Kidney epithelial cell (primary cell): ENCODE measurements around the gene PARL. TPM values are rescaled to one million over a fixed set of nuclear protein-coding genes. Genes with fewer than 3 reads are reported as not detected.

Experiments used
- DNase-seq: peaks from one replicate; pipeline ENCODE4 v3.0.0-alpha.2; 2010; ENCODE audit warnings: low read depth
- H3K27me3 ChIP-seq: 2 replicates; pipeline ENCODE4 v1.6.0; 2011; ENCODE audit warnings: low read length; ENCODE audit not compliant: control insufficient read depth, insufficient read depth
- H3K36me3 ChIP-seq: 2 replicates; pipeline ENCODE4 v1.5.1; 2011; ENCODE audit warnings: low read length; ENCODE audit not compliant: control insufficient read depth, insufficient read depth
- H3K4me3 ChIP-seq: 2 replicates; pipeline ENCODE4 v1.5.1; 2011; ENCODE audit warnings: low read depth, mild to moderate bottlenecking, control low read depth, low read length
- total RNA-seq: library from RNA; depleted of rRNA; stranded (reverse); fragments of >200 nt; gene quantifications from 2 replicates; pipeline ENCODE4 v1.2.3, GENCODE V29; 2015
- TF ChIP-seq, protein P1 (sequence below): IDR thresholded peaks from 2 replicates; pipeline ENCODE4 v1.5.1; 2011; ENCODE audit warnings: mild to moderate bottlenecking, moderate library complexity, low read length, control low read depth, inconsistent platforms; ENCODE audit not compliant: insufficient read depth, poor library complexity, severe bottlenecking

PARL gene, protein sequence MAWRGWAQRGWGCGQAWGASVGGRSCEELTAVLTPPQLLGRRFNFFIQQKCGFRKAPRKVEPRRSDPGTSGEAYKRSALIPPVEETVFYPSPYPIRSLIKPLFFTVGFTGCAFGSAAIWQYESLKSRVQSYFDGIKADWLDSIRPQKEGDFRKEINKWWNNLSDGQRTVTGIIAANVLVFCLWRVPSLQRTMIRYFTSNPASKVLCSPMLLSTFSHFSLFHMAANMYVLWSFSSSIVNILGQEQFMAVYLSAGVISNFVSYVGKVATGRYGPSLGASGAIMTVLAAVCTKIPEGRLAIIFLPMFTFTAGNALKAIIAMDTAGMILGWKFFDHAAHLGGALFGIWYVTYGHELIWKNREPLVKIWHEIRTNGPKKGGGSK
- total RNA-seq, result 38.5 and 45.3 TPM in 2 replicates

- peak within 1 kb of the TSS; percentile 57 for H3K4me3 ChIP-seq
- TF ChIP-seq, protein P1, sequence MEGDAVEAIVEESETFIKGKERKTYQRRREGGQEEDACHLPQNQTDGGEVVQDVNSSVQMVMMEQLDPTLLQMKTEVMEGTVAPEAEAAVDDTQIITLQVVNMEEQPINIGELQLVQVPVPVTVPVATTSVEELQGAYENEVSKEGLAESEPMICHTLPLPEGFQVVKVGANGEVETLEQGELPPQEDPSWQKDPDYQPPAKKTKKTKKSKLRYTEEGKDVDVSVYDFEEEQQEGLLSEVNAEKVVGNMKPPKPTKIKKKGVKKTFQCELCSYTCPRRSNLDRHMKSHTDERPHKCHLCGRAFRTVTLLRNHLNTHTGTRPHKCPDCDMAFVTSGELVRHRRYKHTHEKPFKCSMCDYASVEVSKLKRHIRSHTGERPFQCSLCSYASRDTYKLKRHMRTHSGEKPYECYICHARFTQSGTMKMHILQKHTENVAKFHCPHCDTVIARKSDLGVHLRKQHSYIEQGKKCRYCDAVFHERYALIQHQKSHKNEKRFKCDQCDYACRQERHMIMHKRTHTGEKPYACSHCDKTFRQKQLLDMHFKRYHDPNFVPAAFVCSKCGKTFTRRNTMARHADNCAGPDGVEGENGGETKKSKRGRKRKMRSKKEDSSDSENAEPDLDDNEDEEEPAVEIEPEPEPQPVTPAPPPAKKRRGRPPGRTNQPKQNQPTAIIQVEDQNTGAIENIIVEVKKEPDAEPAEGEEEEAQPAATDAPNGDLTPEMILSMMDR, result peak; percentile 94
- no peaks in the 10 kb centered on the region for H3K36me3 ChIP-seq
- DNase-seq, result peak; percentile 70
- no peaks in the 10 kb centered on the region for H3K27me3 ChIP-seq
These were observed at the start of gene PARL for GRCh38 chr3:183884427-183885296. Gene PARL, minus strand, starts transcription at chr3:183884880. Its CDS starts 34 bp downstream, at chr3:183884846.

GRCh38 chr3:183933160-183933559 lies 48.5 kb upstream of the PARL start:
- DNase-seq, result no peak
- Histone ChIP-seq H3K4me3 (no peak overlapping the region), H3K27me3 (no peaks in the 10 kb centered on the region), H3K36me3 (peaks cover 2% of the 10 kb centered on the region)
- TF ChIP-seq, protein P1, result no peak

DNA sequence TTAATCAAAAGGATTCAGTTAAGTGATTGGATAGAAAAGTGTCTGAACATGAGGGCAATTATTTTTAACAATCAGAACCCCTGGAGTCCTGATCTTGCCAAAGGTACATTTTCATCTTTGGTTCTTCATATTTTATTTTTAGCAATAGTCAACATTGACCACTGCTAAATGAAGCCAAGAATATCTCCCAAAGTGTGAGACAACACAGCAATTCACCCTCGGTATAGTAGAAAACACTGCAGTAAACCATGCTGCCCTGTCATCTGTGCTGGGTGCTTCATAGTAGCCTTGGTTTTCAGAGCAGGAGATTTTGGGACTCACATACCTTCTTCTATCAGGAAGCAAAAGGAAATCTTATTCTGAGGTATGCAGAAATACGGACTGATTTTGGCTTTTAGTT lies 47.2 kb upstream of the PARL start:
- no peaks in the 10 kb centered on the region for H3K27me3 ChIP-seq
- H3K4me3 ChIP-seq, result no peak overlapping the region
- H3K36me3 ChIP-seq, result no peaks in the 10 kb centered on the region
- TF ChIP-seq, protein P1, result no peak
- DNase-seq, result no peak

DNA sequence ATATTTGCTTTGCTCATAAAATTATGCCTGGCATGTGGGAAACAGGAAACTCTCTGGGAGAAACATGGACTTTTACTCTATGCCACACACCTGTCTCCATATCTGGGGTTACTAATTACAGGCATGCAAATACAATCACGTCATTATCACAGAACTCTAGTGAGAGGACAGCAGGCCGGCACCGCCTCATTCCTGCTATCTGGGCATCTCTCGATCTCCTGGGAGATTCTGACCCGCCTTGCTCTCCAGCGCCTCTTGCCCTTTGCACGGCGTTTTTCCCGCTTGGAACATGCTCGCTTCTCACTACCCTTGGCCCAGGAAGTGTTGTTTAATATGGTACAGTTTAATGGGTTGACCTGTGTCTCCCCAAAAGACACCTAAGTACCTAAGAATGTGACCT lies 45.4 kb upstream of the PARL start:
- Histone ChIP-seq H3K27me3 (no peaks in the 10 kb centered on the region), H3K36me3 (peaks cover 1% of the 10 kb centered on the region), H3K4me3 (no peak overlapping the region)
- TF ChIP-seq, protein P1, result no peak
- no peak for DNase-seq

DNA sequence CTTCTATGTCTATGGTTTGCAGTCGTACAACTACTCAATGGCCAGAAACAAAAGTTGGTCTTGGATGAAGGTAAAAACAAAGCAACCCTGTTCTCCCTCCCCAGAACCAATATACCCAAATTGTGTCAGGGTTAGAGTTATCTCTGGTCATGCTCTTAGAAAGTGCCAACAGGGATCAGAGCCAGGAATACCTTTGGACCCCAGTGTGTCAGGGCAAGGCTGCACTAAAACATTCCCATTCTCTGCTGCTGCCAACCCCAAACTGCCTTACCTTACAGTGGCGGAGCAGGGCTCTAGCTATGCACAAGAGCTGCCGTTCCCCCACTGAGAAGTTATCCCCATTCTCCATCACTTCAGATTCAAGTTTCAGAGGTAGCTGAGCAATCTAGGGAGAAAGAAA lies 42.4 kb upstream of the PARL start:
- H3K4me3 ChIP-seq, result no peak overlapping the region
- no peak for DNase-seq
- TF ChIP-seq, protein P1, result no peak
- no peaks in the 10 kb centered on the region for H3K27me3 ChIP-seq
- H3K36me3 ChIP-seq, result peaks cover 1% of the 10 kb centered on the region
